ENCODE results near the gene BTBD9.

DNA sequence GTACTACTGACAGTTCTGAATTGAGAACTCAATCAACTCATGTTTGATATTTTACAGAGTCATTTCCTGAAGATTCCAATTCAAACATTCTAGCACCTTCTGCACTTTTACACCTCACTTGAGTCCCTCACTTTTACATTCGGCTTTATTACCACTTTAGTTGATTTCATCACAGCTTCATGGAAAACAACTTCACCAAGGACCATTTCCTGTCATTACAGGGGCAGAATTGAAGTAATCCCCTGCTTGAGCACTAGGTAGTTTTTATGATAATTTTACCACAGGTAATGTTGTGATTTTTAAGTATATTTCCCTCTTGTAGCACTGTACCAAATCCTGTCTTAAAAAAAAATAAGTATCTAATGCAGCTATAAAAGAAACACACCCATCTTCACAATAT is 312.9 kb downstream of the BTBD9 start:
- TF ChIP-seq POLR2A (IDR thresholded peaks at IDR 0.05), result no peak
- TF ChIP-seq, protein P1, sequence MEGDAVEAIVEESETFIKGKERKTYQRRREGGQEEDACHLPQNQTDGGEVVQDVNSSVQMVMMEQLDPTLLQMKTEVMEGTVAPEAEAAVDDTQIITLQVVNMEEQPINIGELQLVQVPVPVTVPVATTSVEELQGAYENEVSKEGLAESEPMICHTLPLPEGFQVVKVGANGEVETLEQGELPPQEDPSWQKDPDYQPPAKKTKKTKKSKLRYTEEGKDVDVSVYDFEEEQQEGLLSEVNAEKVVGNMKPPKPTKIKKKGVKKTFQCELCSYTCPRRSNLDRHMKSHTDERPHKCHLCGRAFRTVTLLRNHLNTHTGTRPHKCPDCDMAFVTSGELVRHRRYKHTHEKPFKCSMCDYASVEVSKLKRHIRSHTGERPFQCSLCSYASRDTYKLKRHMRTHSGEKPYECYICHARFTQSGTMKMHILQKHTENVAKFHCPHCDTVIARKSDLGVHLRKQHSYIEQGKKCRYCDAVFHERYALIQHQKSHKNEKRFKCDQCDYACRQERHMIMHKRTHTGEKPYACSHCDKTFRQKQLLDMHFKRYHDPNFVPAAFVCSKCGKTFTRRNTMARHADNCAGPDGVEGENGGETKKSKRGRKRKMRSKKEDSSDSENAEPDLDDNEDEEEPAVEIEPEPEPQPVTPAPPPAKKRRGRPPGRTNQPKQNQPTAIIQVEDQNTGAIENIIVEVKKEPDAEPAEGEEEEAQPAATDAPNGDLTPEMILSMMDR (IDR thresholded peaks at IDR 0.05), result no peak
